K562 (cell line): Measurements from ENCODE around the gene SLC22A23. TPM values are rescaled to one million over a fixed set of nuclear protein-coding genes. Genes with fewer than 3 reads are reported as not detected.

Experiments
- E2F6 ChIP-seq, 2 experiments: IDR thresholded peaks; 2 replicates each; pipeline ENCODE4 v1.6.1; 2011; ENCODE audit warnings: borderline replicate concordance in 1 of 2, control low read depth in 1 of 2, low read depth in 1 of 2, low read length in 1 of 2, mild to moderate bottlenecking in 1 of 2, mixed read lengths in 1 of 2, moderate library complexity in 1 of 2; ENCODE audit not compliant: insufficient read depth in 1 of 2, insufficient read length in 1 of 2, poor library complexity in 1 of 2, severe bottlenecking in 1 of 2; ENCODE audit errors: extremely low read depth in 1 of 2
- ETV5 ChIP-seq: sonication (generic); formaldehyde crosslinking; IDR thresholded peaks from 2 replicates; pipeline ENCODE4 v1.4.0; 2020; ENCODE audit warnings: low read depth, mild to moderate bottlenecking, missing genetic modification reagents
- HDGF ChIP-seq: fragments of 450-650 bp; IDR thresholded peaks from 2 replicates; pipeline ENCODE4 v1.6.1; 2016
- ILK ChIP-seq: fragments of 450-650 bp; IDR thresholded peaks from 2 replicates; pipeline ENCODE4 v1.6.1; 2016; ENCODE audit warnings: missing genetic modification characterization, low read depth, mild to moderate bottlenecking, missing compliant biosample characterization, moderate library complexity, borderline replicate concordance
- MEF2A ChIP-seq: IDR thresholded peaks from 2 replicates; pipeline ENCODE4 v1.6.1; 2011; ENCODE audit warnings: low read depth, mild to moderate bottlenecking, low read length, moderate library complexity; ENCODE audit not compliant: control insufficient read depth
- POLR2G ChIP-seq: fragments of 200-400 bp; formaldehyde crosslinking; IDR thresholded peaks from 2 replicates; pipeline ENCODE4 v1.6.1; 2017; ENCODE audit warnings: low read depth, mild to moderate bottlenecking, antibody characterized with exemption, low read length, moderate library complexity
- RCOR1 ChIP-seq, 2 experiments: IDR thresholded peaks; 2 replicates each; pipeline ENCODE4 v1.6.1; 2012; ENCODE audit warnings: low read depth in 2 of 2, low read length in 2 of 2, borderline replicate concordance in 1 of 2, improper control_type of control experiment in 1 of 2
- RNF2 ChIP-seq: sonication (generic); IDR thresholded peaks from 2 replicates; pipeline ENCODE4 v1.6.1; 2016
- SRSF1 ChIP-seq: fragments of 200-400 bp; formaldehyde crosslinking; IDR thresholded peaks from 2 replicates; pipeline ENCODE4 v1.6.1; 2017; ENCODE audit warnings: mild to moderate bottlenecking, low read depth, low read length, moderate library complexity
- TAF15 ChIP-seq: fragments of 200-400 bp; formaldehyde crosslinking; IDR thresholded peaks from 2 replicates; pipeline ENCODE4 v1.6.1; 2017; ENCODE audit warnings: mild to moderate bottlenecking, low read depth, low read length, moderate library complexity
- ZBTB40 ChIP-seq, 2 experiments: fragments of 450-650 bp in 1 of 2; sonication (generic) in 1 of 2; formaldehyde crosslinking in 1 of 2; IDR thresholded peaks; 2 replicates each; pipeline versions ENCODE4 v1.7.1 to v1.9.0; 2016 to 2022; ENCODE audit warnings: inconsistent platforms in 1 of 2, mild to moderate bottlenecking in 1 of 2, missing genetic modification reagents in 1 of 2
- ZNF311 ChIP-seq: fragments of 250-450 bp; sonication (Bioruptor Pico); IDR thresholded peaks from 2 replicates; pipeline ENCODE4 v1.4.0; 2020; ENCODE audit warnings: mild to moderate bottlenecking, moderate library complexity
- ZSCAN32 ChIP-seq: fragments of 450-650 bp; formaldehyde crosslinking; IDR thresholded peaks from 2 replicates; pipeline ENCODE4 v1.4.0; 2020; ENCODE audit warnings: mild to moderate bottlenecking, moderate library complexity
- polyA plus RNA-seq, 8 experiments: library from polyadenylated mRNA; depleted of rRNA in 4 of 8; stranded (reverse) in 5 of 8; unstranded in 3 of 8; fragments of >200 nt; fragmentation: Nextera tagmentation in 2 of 8; fragmentation: Illumina TruSeq in 1 of 8; extraction: Ambion mirVana in 2 of 8; extraction: Trizol in 1 of 8; gene quantifications; 2 replicates each; pipeline versions ENCODE4 v1.2.1 to v1.2.3, GENCODE V29; 2011 to 2014; ENCODE audit warnings: inconsistent platforms in 1 of 8, missing spikeins in 1 of 8
- total RNA-seq, 7 experiments: library from RNA; depleted of rRNA in 6 of 7; stranded (reverse); fragments of >200 nt in 6 of 7; fragmentation: Illumina TruSeq in 2 of 7; extraction: Trizol in 2 of 7; gene quantifications; 2 replicates each; pipeline versions ENCODE4 v1.2.1 to v1.2.3, GENCODE V29; 2011 to 2021; ENCODE audit warnings: low replicate concordance in 1 of 7
- TF ChIP-seq, protein P1 (sequence below), 3 experiments: IDR thresholded peaks in 2 of 3; conservative IDR thresholded peaks in 1 of 3; 2 replicates each; pipeline ENCODE4 v1.5.1; 2011 to 2012; ENCODE audit warnings: low read length in 3 of 3, mild to moderate bottlenecking in 3 of 3, control low read depth in 2 of 3, improper control_type of control experiment in 1 of 3, inconsistent platforms in 1 of 3, low read depth in 1 of 3, mixed read lengths in 1 of 3, moderate library complexity in 1 of 3; ENCODE audit not compliant: insufficient read depth in 2 of 3

The SLC22A23 gene
- total and polyA plus RNA-seq, 9 of the 15 experiments (the other 6 are each of a cell fraction or from before 2014, with no cell fraction given), result 0.30 to 8.7 (median 2.5) TPM

GRCh38 chr6:3229566-3230178 lies 227.2 kb downstream of the SLC22A23 start (continued):
- TF ChIP-seq ZBTB40 (IDR thresholded peaks at IDR 0.05) (peak; percentile 55; the same call in 1 of the 2 replicates), ZBTB40 (CRISPR knock-in tag; IDR thresholded peaks at IDR 0.05) (peak; percentile 54; the same call in 1 of the 2 replicates), ZNF311 (CRISPR knock-in tag) (no peak), E2F6 (IDR thresholded peaks at IDR 0.05; ENCODE audit: borderline replicate concordance in 1 of 2, extremely low read depth in 1 of 2, insufficient read depth in 1 of 2, insufficient read length in 1 of 2, low read depth in 1 of 2, low read length in 1 of 2, poor library complexity in 1 of 2, severe bottlenecking in 1 of 2) (peak; percentile 57 to 86), MEF2A (no peak), RCOR1 (IDR thresholded peaks at IDR 0.05; ENCODE audit: borderline replicate concordance in 1 of 2, low read depth in 2 of 2, low read length in 2 of 2) (peak in 1 of 2 experiments; percentile 30; a peak in 1 of 4 replicates), HDGF (no peak), POLR2G (0 out of 2 replicates have a peak, but pooled peaks have one; percentile 15), RNF2 (0 out of 2 replicates have a peak, but pooled peaks have one; percentile 35), TAF15 (no peak), ILK (tag) (no peak), SRSF1 (no peak), ETV5 (0 out of 2 replicates have a peak, but pooled peaks have one; percentile 37), ZSCAN32 (CRISPR knock-in tag) (peak; percentile 29; the same call in 1 of the 2 replicates)
- TF ChIP-seq, protein P1, sequence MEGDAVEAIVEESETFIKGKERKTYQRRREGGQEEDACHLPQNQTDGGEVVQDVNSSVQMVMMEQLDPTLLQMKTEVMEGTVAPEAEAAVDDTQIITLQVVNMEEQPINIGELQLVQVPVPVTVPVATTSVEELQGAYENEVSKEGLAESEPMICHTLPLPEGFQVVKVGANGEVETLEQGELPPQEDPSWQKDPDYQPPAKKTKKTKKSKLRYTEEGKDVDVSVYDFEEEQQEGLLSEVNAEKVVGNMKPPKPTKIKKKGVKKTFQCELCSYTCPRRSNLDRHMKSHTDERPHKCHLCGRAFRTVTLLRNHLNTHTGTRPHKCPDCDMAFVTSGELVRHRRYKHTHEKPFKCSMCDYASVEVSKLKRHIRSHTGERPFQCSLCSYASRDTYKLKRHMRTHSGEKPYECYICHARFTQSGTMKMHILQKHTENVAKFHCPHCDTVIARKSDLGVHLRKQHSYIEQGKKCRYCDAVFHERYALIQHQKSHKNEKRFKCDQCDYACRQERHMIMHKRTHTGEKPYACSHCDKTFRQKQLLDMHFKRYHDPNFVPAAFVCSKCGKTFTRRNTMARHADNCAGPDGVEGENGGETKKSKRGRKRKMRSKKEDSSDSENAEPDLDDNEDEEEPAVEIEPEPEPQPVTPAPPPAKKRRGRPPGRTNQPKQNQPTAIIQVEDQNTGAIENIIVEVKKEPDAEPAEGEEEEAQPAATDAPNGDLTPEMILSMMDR (IDR thresholded peaks at IDR 0.05 in 2 of 3, conservative IDR thresholded peaks at IDR 0.05 in 1 of 3; ENCODE audit: insufficient read depth in 2 of 3, low read depth in 1 of 3, low read length in 3 of 3), result peak; percentile 29 to 47 (median 34); a peak in 2 of 6 replicates
